Keratinocyte (primary cell): Measurements from ENCODE around the gene CGB2. TPM values are rescaled to one million over a fixed set of nuclear protein-coding genes. Genes with fewer than 3 reads are reported as not detected.
A peak's percentile ranks its signal among the peaks of the same experiment; 100 is the strongest.

ENCODE experiments used
- DNase-seq: peaks from one replicate; pipeline ENCODE4 v3.0.0-alpha.2; 2011; ENCODE audit warnings: low read depth, missing footprints, low spot score
- FAIRE-seq: peaks from 2 replicates; lab custom pipeline; 2011; peaks lifted over from hg19 to GRCh38; lab: Jason Lieb, UNC
- H2AFZ ChIP-seq: 2 replicates; pipeline ENCODE4 v1.6.0; 2012; ENCODE audit warnings: low read length, control low read depth, inconsistent platforms; ENCODE audit not compliant: control insufficient read depth
- H3K27ac ChIP-seq: 2 replicates; pipeline ENCODE4 v1.5.1; 2011; ENCODE audit warnings: low read length; ENCODE audit not compliant: control insufficient read depth, insufficient read depth
- H3K27me3 ChIP-seq: 3 replicates; pipeline ENCODE4 v1.6.0; 2011; ENCODE audit warnings: low read length; ENCODE audit not compliant: control insufficient read depth, insufficient read depth; ENCODE audit errors: extremely low read depth
- H3K36me3 ChIP-seq, 2 experiments: 2 replicates in 1 of 2; 3 replicates in 1 of 2; pipeline ENCODE4 v1.5.1; 2011; ENCODE audit warnings: low read length in 2 of 2, mild to moderate bottlenecking in 1 of 2; ENCODE audit not compliant: control insufficient read depth in 2 of 2, insufficient read depth in 2 of 2; ENCODE audit errors: extremely low read depth in 1 of 2
- H3K4me1 ChIP-seq: 3 replicates; pipeline ENCODE4 v1.5.1; 2011; ENCODE audit warnings: low read length; ENCODE audit not compliant: control insufficient read depth, insufficient read depth; ENCODE audit errors: extremely low read depth
- H3K4me2 ChIP-seq: 3 replicates; pipeline ENCODE4 v1.6.0; 2011; ENCODE audit warnings: low read depth, low read length; ENCODE audit not compliant: control insufficient read depth, insufficient read depth; ENCODE audit errors: extremely low read depth
- H3K4me3 ChIP-seq, 3 experiments: fragments of 200-600 bp in 1 of 3; sonication (generic) in 1 of 3; 2 replicates in 2 of 3; 3 replicates in 1 of 3; pipeline ENCODE4 v1.5.1; 2011 to 2016; ENCODE audit warnings: low read length in 3 of 3, mild to moderate bottlenecking in 3 of 3, control low read depth in 2 of 3, inconsistent platforms in 1 of 3, low read depth in 1 of 3, mixed read lengths in 1 of 3, mixed run types in 1 of 3, moderate library complexity in 1 of 3; ENCODE audit not compliant: control insufficient read depth in 2 of 3, insufficient read depth in 2 of 3; ENCODE audit errors: extremely low read depth in 1 of 3
- H3K79me2 ChIP-seq: 2 replicates; pipeline ENCODE4 v1.6.0; 2012; ENCODE audit warnings: low read length; ENCODE audit not compliant: control insufficient read depth, insufficient read depth
- H3K9ac ChIP-seq: 3 replicates; pipeline ENCODE4 v1.6.0; 2011; ENCODE audit warnings: low read length; ENCODE audit not compliant: control insufficient read depth, insufficient read depth; ENCODE audit errors: extremely low read depth
- H3K9me1 ChIP-seq: 3 replicates; pipeline ENCODE4 v1.6.0; 2011; ENCODE audit warnings: low read length; ENCODE audit not compliant: control insufficient read depth, insufficient read depth; ENCODE audit errors: extremely low read depth
- H3K9me3 ChIP-seq: 2 replicates; pipeline ENCODE4 v1.5.1; 2012; ENCODE audit warnings: low read depth, low read length; ENCODE audit not compliant: control insufficient read depth
- H4K20me1 ChIP-seq: 3 replicates; pipeline ENCODE4 v1.6.0; 2011; ENCODE audit warnings: low read length; ENCODE audit not compliant: control insufficient read depth, insufficient read depth; ENCODE audit errors: extremely low read depth
- EZH2 ChIP-seq: IDR thresholded peaks from one replicate; pipeline ENCODE4 v1.6.1; 2012; ENCODE audit warnings: inconsistent platforms, mild to moderate bottlenecking, low read length, moderate library complexity
- dilution Hi-C: fragments of 300-500 bp; cut with MboI; formaldehyde crosslinking; loops from one replicate; pipeline ENCODE4 v1.7.0; 2020; ENCODE audit warnings: low sequenced_read_pairs; ENCODE audit not compliant: extremely low pct_ligation_motif_present
- polyA plus RNA-seq, 5 experiments: library from polyadenylated mRNA; depleted of rRNA in 3 of 5; stranded (reverse) in 3 of 5; stranded (forward) in 1 of 5; unstranded in 1 of 5; fragments of >200 nt; gene quantifications; 1 replicate in 1 of 5; 2 replicates in 3 of 5; 3 replicates in 1 of 5; pipeline versions ENCODE4 v1.2.1 to v1.2.3, GENCODE V29; 2011 to 2012; ENCODE audit warnings: missing spikeins in 2 of 5, low read depth in 1 of 5, low replicate concordance in 1 of 5
- TF ChIP-seq, protein P1 (sequence below), 3 experiments: IDR thresholded peaks in 1 of 3; conservative IDR thresholded peaks in 1 of 3; optimal IDR thresholded peaks in 1 of 3; 2 replicates in 2 of 3; 3 replicates in 1 of 3; pipeline versions ENCODE3 to v1.5.1; 2011; ENCODE audit warnings: low read length in 3 of 3, mild to moderate bottlenecking in 3 of 3, moderate library complexity in 2 of 3, control low read depth in 1 of 3, inconsistent platforms in 1 of 3; ENCODE audit not compliant: insufficient read depth in 2 of 3; ENCODE audit errors: extremely low read depth in 1 of 3

The CGB2 gene
- polyA plus RNA-seq, 1 donor (not counting 4 experiments of a cell fraction or from before 2014, with no cell fraction given): not detected

DNA sequence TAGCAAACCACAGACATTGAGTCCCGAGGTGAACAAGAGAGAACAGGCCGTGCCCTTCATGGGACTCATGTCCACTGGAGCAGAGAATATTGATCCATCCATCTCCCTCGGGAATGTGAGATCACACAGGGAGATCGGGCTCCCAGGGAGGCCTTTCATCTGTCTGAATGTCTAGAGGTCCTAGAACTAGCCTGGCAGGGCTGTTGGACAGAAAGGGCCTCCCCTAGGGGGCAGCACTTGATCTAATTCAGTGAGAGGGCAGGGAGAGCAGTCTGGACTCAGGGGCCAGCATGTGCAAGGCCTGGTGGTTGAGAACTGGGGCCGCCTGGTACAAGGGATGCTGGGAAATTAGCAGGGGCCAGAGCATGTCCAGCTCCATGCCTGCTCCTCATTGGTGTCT lies 33.7 kb upstream of the CGB2 start:
- Histone ChIP-seq H3K27ac (no peak overlapping the region), H4K20me1 (no peaks in the 10 kb centered on the region), H3K9me3 (no peaks in the 10 kb centered on the region), H3K4me3 (no peak overlapping the region), H3K27me3 (no peaks in the 10 kb centered on the region), H3K9me1 (peaks cover 3% of the 10 kb centered on the region), H3K79me2 (peaks cover 47% of the 10 kb centered on the region), H3K9ac (no peak overlapping the region), H3K4me2 (no peak overlapping the region), H2AFZ (no peak overlapping the region), H3K36me3 (peaks cover 6 to 16% of the 10 kb centered on the region in 2 experiments), H3K4me1 (peaks cover 11% of the 10 kb centered on the region)
- DNase-seq (no peak), FAIRE-seq (no peak)
- dilution Hi-C loops: no loop called here
- TF ChIP-seq, protein P1, sequence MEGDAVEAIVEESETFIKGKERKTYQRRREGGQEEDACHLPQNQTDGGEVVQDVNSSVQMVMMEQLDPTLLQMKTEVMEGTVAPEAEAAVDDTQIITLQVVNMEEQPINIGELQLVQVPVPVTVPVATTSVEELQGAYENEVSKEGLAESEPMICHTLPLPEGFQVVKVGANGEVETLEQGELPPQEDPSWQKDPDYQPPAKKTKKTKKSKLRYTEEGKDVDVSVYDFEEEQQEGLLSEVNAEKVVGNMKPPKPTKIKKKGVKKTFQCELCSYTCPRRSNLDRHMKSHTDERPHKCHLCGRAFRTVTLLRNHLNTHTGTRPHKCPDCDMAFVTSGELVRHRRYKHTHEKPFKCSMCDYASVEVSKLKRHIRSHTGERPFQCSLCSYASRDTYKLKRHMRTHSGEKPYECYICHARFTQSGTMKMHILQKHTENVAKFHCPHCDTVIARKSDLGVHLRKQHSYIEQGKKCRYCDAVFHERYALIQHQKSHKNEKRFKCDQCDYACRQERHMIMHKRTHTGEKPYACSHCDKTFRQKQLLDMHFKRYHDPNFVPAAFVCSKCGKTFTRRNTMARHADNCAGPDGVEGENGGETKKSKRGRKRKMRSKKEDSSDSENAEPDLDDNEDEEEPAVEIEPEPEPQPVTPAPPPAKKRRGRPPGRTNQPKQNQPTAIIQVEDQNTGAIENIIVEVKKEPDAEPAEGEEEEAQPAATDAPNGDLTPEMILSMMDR (optimal IDR thresholded peaks at IDR 0.05 in 1 of 3, IDR thresholded peaks at IDR 0.05 in 1 of 3, conservative IDR thresholded peaks at IDR 0.05 in 1 of 3; ENCODE audit: extremely low read depth in 1 of 3, insufficient read depth in 2 of 3, low read length in 3 of 3): peak; percentile 60 to 72 (median 71)
- TF ChIP-seq EZH2: no peak

DNA sequence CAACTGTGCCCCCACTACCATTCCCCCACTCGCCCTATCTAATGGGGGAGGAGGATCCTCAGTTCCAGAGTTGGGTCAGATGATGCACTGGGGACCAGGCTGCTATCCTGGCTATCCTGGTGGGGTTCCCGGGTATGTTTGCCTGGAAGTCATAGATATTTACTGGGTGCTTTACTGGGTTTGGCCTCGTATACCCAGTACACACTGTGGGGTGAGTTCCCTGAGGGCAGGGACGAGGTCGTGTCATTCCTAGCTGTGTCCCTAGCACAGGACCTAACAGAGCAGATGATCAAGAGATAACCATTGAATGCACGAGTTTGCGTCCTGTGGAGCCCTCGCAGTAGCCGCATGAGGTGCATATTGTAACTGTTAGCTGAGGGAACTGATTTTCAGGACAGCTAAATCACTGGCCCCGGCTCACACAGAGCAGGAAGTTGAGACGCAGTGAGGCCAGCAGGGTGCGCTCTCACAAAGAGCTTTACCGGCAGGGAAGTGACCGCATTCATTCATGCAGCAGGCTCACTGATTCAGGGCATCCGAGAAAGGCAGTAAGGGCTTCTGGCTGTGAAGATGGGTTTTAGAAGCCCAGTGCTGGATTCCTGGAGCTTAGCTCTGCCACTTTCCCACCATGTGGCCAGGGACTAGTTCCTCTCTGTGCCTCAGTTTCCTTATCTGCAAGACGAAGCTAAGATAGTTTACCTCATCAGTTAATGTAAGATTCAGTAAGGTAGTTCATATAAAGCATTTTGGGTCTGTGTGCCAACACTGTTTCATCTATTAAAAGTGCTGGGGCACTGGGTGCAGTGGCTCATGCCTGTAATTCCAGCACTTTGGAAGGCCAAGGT lies 32.0 kb upstream of the CGB2 start:
- peaks cover 16 to 25% of the 10 kb centered on the region in 2 experiments for H3K36me3 ChIP-seq
- no peaks in the 10 kb centered on the region for H3K9me3 ChIP-seq
- peaks cover 7% of the 10 kb centered on the region for H3K4me1 ChIP-seq
- TF ChIP-seq EZH2: no peak
- TF ChIP-seq, protein P1 (optimal IDR thresholded peaks at IDR 0.05 in 1 of 3, IDR thresholded peaks at IDR 0.05 in 1 of 3, conservative IDR thresholded peaks at IDR 0.05 in 1 of 3; ENCODE audit: extremely low read depth in 1 of 3, insufficient read depth in 2 of 3, low read length in 3 of 3): peak; percentile 81 to 94 (median 88)
- H3K27ac ChIP-seq: no peak overlapping the region
- no peaks in the 10 kb centered on the region for H4K20me1 ChIP-seq
- peaks cover 36% of the 10 kb centered on the region for H3K79me2 ChIP-seq
- no peak overlapping the region for H3K4me3 ChIP-seq
- DNase-seq (no peak), FAIRE-seq (peak; percentile 51)
- no peak overlapping the region for H3K9ac ChIP-seq
- no peaks in the 10 kb centered on the region for H3K27me3 ChIP-seq
- H3K9me1 ChIP-seq: peaks cover 3% of the 10 kb centered on the region
- H3K4me2 ChIP-seq: no peak overlapping the region
- no peak overlapping the region for H2AFZ ChIP-seq
- dilution Hi-C loops: no loop called here
